GM18520 (cell line): Measurements from ENCODE around the gene ZNF148.

Experiments
- ATAC-seq: cut with Tn5 transposase; IDR thresholded peaks from one replicate; pipeline ENCODE4 v1.9.1; 2021; ENCODE audit not compliant: unreplicated experiment

ZNF148 gene

GRCh38 chr3:125289429-125289981 lies 85.6 kb downstream of the ZNF148 start:
- no peak for ATAC-seq

DNA sequence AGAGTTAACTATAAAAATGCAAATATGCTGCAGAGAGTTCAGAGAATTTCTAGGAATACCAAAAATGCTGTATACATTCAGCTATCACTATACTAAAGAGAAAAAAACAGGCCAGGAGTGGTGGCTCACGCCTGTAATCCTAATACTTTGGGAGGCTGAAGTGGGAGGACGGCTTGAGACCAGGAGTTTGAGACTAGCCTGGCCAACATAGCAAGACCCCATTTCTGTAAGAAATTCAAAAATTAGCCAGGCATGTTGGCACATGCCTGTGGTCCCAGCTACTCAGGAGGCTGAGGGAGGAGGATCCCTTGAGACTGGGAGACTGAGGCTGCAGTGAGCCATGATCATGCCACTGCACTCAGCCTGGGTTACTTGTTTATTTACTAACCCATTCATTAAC lies 87.9 kb downstream of the ZNF148 start:
- ATAC-seq = no peak

GRCh38 chr3:125281381-125281780 lies 93.7 kb downstream of the ZNF148 start:
- no peak for ATAC-seq

- ATAC-seq = no peak
Observed at GRCh38 chr3:125280668-125281361, 94.3 kb downstream of the ZNF148 start.

DNA sequence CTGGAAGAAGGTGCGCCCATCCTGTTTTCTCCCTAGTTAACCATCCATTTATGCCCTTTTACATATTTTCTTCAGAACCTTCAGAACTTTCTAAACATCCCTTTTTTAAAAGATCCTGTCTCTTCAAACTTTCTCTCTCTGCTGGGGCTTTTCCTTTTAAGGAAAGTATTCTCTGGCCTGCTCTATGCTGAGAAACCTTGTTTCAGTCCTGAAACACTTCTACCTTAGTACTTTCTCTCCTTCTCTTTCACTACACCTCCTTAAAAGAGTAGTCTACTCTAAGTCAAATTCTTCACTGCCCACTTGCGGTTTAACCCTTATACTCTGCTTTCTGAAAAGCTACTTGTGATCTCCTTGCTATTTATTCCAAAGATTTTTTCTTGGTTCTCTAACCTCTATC lies 97.0 kb downstream of the ZNF148 start:
- no peak for ATAC-seq

GRCh38 chr3:125271127-125271526 lies 104.0 kb downstream of the ZNF148 start:
- ATAC-seq = no peak

DNA sequence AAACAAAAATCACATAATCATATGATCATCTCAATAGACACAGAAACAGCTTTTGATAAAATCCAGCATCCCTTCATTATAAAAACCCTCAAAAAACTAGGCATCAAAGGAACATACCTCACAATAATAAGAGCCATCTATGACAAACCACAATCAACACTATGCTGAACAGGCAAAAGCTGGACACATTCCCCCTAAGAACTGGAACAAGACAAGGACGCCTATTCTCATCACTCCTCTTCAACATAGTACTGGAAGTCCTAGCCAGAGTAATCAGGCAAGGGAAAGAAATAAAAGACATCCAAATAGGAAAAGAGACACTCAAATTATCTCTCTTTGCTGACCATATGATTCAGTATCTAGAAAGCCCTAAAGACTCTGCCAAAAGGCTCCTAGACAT lies 107.7 kb downstream of the ZNF148 start:
- ATAC-seq = no peak

DNA sequence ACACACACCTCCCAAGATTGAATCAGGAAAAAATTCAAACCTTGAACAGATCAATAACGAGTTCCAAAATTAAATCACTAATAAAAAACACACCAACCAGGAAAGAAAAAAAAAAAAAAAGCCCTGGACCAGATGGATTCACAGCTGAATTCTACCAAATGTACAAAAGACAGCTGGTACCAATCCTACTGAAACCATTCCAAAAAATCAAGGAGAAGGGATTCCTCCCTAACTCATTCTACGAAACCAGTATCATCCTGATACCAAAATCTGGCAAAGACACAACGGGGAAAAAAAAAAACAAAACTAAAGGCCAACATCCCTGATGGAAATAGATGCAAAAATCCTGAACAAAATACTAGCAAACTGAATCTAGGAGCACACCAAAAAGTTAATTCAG lies 108.2 kb downstream of the ZNF148 start:
- ATAC-seq = no peak

DNA sequence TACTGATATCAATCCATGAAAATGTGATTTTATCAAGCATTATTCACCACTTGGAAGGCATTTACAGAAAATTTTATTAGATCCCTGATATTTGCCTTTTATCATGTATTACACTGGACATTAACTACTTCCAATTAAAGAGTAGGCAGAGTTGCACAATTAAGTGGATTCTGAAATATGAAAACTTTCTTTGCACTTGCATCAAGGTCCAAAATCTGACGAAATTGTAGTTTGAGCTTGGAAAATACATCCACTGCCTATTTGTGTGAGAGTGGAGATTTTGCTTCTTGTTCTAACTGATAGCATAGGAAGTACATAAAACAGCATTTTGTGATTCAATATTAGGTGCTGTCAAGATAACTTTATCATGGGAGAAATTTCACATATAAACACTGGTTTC lies 113.0 kb downstream of the ZNF148 start:
- ATAC-seq = no peak

GRCh38 chr3:125261031-125261430 lies 114.1 kb downstream of the ZNF148 start:
- ATAC-seq = no peak

GRCh38 chr3:125260158-125260557 lies 115.0 kb downstream of the ZNF148 start:
- no peak for ATAC-seq

- no peak for ATAC-seq
Observed at GRCh38 chr3:125257536-125257935, 117.6 kb downstream of the ZNF148 start.

DNA sequence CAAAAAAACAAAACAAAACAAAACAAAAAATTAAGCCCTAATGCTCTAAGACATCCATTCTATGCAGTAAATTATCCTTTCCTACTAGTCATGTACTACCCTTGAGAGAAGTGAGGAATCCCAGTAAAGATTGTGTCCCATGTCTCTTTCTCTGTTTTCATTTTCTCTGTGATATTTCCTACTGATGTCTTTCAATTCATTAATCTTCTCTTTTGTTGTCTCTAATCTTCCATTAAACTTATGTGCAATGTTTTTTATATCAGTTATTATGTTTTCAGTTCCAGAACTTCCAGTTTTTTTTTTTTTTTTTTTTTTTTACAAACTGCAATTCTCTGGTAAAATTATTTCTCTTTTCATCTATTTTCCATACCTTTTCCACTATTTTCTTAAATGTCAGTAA lies 118.5 kb downstream of the ZNF148 start:
- ATAC-seq = no peak

DNA sequence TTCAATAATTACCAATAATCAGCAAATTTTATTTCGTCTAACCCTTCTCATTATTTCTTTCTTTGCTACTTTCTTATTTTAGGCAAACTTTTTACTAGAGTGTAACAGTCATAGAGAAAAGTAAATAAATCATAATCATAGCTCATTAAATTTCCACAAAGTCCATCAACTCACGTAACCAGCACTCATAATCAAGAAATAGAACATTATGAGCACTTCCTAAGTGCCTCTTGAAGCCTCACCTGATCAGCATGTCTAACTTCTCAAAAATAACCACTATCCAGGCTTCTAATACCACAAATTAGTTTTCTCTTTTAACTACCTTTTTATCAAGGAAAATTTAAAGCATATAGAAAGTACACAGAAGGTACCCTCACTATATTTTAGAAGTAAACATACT lies 124.2 kb downstream of the ZNF148 start:
- no peak for ATAC-seq

- no peak for ATAC-seq
Observed at GRCh38 chr3:125246237-125246636, 128.9 kb downstream of the ZNF148 start.

GRCh38 chr3:125245521-125245920 lies 129.6 kb downstream of the ZNF148 start:
- ATAC-seq = no peak

DNA sequence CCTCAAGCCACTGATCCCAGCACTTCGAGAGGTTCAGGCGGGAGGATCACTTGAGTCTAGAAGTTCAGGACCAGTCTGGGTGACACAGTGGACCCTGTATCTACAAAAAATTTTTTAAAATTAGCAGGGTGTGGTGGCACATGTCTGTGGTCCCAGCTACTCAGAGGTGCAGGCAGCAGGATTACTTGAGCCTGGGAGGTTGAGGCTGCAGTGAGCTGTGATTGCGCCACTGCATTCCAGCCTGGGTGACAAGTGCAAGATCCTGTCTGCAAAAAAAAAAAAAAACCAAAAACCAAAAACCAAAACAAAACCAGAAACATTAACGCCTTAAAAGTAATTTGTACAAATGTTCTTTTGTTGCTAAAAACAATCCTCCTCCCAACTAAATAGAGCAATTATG lies 134.6 kb downstream of the ZNF148 start:
- no peak for ATAC-seq

DNA sequence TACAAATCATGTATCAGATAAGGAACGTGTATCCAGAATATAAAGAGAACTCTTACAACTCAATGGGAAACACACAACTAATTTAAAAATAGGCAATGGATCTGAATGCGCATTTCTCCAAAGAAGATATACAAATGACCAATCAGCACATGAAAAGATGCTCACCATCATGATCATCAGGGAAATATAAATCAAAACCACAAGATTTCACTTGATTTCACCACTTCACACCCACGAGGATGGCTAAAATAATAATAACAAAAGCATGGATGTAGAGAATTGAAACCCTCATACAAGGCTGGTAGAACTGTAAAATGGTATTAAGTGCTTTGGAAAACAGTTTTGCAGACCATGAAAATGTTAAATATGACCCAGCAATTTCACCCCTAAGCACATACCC lies 135.9 kb downstream of the ZNF148 start:
- no peak for ATAC-seq

DNA sequence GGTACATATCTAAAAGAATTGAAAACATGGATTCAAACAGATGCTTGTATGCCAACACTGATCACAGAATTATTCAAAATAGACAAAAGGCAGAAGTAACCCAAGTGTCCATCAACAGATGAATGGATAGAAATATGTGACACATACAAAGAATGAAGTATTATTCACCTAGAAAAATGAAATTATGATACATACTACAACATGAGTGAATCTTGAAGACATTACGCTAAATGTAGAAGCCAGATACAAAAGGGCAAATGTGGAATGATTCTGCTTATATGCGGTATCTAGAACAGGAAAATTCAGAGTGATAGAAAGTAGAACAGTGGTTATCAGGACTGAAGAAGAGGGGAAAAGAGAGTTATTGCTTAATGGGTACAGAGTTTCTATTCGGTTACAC lies 136.4 kb downstream of the ZNF148 start:
- ATAC-seq = no peak

- ATAC-seq = no peak
Observed at GRCh38 chr3:125236331-125236903, 138.7 kb downstream of the ZNF148 start.

GRCh38 chr3:125234831-125235230 lies 140.3 kb downstream of the ZNF148 start:
- ATAC-seq = no peak

GRCh38 chr3:125232401-125232800 lies 142.7 kb downstream of the ZNF148 start:
- ATAC-seq = no peak

DNA sequence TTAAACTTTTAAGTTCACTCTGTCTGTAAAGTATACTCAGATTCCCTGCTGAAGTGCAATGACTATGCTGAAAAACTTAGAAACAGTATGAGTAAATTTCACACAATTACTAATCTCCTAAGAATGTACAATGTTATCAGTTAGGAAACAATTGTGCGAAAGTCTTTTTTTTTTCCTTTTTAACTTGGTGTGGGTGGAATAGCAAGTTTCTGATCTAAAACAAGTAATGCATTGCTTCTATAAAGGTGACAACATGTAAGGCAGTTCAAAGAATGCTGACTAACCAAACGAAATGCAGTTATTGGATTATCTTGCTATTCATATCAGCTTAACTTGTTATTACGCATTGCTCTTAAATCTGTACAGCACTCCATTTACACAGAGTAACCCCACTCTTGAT lies 143.2 kb downstream of the ZNF148 start:
- no peak for ATAC-seq
